Right lobe of liver (tissue), 6 donors: ENCODE data around the gene GLIPR2. TPM values are rescaled to one million over a fixed set of nuclear protein-coding genes. Genes with fewer than 3 reads are reported as not detected.
A peak's percentile ranks its signal among the peaks of the same experiment; 100 is the strongest.

ENCODE experiments used
- ATAC-seq, 4 donors: fragments of 200-7000 bp; cut with Tn5 transposase; one replicate each; pipeline ENCODE4 v1.9.1; 2020; ENCODE audit warnings: mild to moderate bottlenecking in 4 of 4, moderate library complexity in 4 of 4
- DNase-seq, 3 donors: peaks; one replicate each; pipeline ENCODE4 v3.0.0-alpha.2; 2020
- H3K27ac ChIP-seq, 3 donors: fragments of 200-600 bp; one replicate each; pipeline ENCODE4 v1.8.0; 2022
- H3K27me3 ChIP-seq, 2 donors: fragments of 200-600 bp; one replicate each; pipeline ENCODE4 v1.8.0; 2022
- H3K36me3 ChIP-seq, 4 donors: fragments of 200-600 bp; sonication (generic) in 1 of 4; one replicate each; pipeline versions ENCODE4 v1.5.1 to v1.8.0; 2017 to 2022; ENCODE audit warnings: control low read depth in 1 of 4
- H3K4me1 ChIP-seq, 4 donors: fragments of 200-600 bp; sonication (generic) in 1 of 4; one replicate each; pipeline versions ENCODE4 v1.5.1 to v1.8.0; 2017 to 2022; ENCODE audit warnings: control low read depth in 1 of 4
- H3K4me3 ChIP-seq, 3 donors: fragments of 200-600 bp; one replicate each; pipeline ENCODE4 v1.8.0; 2022
- H3K9me3 ChIP-seq, 4 donors: fragments of 200-600 bp; sonication (generic) in 1 of 4; one replicate each; pipeline versions ENCODE4 v1.5.1 to v1.8.0; 2017 to 2022; ENCODE audit warnings: control low read depth in 1 of 4
- POLR2A ChIP-seq: fragments of 450-650 bp; IDR thresholded peaks from one replicate; pipeline ENCODE4 v1.6.1; 2017; ENCODE audit warnings: antibody characterized with exemption, mild to moderate bottlenecking
- WGBS: methylation state at CpG from one replicate; pipeline ENCODE4 v1.1.6; 2018; ENCODE audit warnings: low coverage, low lambda C conversion rate; ENCODE audit not compliant: insufficient coverage; ENCODE audit errors: missing lambda C conversion rate; 5-methylcytosine and 5-hydroxymethylcytosine counted together
- intact Hi-C, 2 donors: fragments of 100-400 bp; cut with DNase I; formaldehyde crosslinking; loops; one replicate each; pipeline versions ENCODE4 v1.11.2 to v1.14.1; 2022
- total RNA-seq, 6 experiments: library from RNA; depleted of rRNA in 2 of 6; stranded (reverse); fragments of >200 nt in 2 of 6; fragmentation: NEBNext Ultra II Directional in 3 of 6; extraction: Animal tissue kit (Norgen Biotek cat#: 25700) in 3 of 6; gene quantifications; one replicate each; pipeline versions ENCODE4 v1.1.0 to v1.2.4, GENCODE V29; 2016 to 2023
- TF ChIP-seq, protein P1 (sequence below), 4 donors: fragments of 200-600 bp in 3 of 4; fragments of 450-650 bp in 1 of 4; IDR thresholded peaks; one replicate each; pipeline versions ENCODE4 v1.5.1 to v1.8.0; 2016 to 2022; ENCODE audit warnings: antibody characterized with exemption in 4 of 4, mild to moderate bottlenecking in 2 of 4
- donor health status: DM: no; HTN: yes; CAD: no.
- donor health status: DM: no; HTN: no; CAD: no.
- donor health status: DM: no; HTN: no; CAD: no.
- donor health status: DM: no; HTN: yes; CAD: no.
- donor health status: DM: no; HTN: yes; CAD: no.

The GLIPR2 gene
- total RNA-seq, 6 experiments from 2014 or later: 1.2 to 3.9 (median 2.5) TPM

DNA sequence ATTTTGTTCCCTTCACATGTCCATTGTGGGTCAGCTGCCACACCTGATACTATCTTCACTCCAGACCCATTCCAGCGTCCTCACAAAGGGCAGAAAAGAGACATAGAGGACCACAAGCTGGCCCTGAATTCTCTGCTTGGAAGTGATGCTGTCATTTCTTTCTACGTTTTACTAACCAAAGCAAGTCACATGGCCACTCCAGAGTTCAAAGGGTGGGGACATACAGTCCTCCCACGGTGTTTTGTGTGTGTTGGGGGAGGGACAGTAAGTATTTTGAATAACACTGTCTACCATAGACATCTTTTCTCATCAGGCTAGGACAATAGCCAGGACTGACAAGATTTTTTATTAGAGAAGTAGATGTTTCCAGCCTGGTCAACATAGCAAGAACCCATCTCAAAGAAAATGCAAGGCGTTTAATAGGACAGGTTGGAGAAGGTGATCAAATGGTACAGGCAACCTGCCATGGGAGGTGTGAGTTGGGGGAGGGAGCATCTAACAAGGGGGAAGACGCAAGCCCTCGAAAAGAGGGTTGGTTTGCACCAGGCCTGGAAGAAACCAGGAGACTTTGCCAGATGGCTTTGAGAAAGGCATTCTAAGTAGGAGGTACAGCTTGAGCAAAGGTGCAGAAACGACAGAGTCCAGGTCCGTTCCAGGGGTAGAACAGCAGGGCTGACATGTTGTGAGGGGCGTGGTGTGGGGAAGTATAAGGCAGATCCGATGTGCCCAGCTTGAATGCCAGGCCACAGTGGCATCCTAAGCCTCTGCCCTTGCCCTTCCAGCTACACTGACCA lies 11.3 kb upstream of the GLIPR2 start:
- DNase-seq (no peak), ATAC-seq (peak in 3 of 4 donors; percentile 15 to 57 (median 30))
- 52% methylated on average over 6 of the region's 10 CpGs for WGBS
- Histone ChIP-seq H3K9me3 (no peaks in the 10 kb centered on the region), H3K27me3 (no peaks in the 10 kb centered on the region), H3K27ac (no peak overlapping the region), H3K36me3 (peaks cover 0 to 4% (median 0%) of the 10 kb centered on the region in 4 donors), H3K4me1 (no peaks in the 10 kb centered on the region), H3K4me3 (no peak overlapping the region)
- intact Hi-C loops: no loop called here
- TF ChIP-seq, protein P1, sequence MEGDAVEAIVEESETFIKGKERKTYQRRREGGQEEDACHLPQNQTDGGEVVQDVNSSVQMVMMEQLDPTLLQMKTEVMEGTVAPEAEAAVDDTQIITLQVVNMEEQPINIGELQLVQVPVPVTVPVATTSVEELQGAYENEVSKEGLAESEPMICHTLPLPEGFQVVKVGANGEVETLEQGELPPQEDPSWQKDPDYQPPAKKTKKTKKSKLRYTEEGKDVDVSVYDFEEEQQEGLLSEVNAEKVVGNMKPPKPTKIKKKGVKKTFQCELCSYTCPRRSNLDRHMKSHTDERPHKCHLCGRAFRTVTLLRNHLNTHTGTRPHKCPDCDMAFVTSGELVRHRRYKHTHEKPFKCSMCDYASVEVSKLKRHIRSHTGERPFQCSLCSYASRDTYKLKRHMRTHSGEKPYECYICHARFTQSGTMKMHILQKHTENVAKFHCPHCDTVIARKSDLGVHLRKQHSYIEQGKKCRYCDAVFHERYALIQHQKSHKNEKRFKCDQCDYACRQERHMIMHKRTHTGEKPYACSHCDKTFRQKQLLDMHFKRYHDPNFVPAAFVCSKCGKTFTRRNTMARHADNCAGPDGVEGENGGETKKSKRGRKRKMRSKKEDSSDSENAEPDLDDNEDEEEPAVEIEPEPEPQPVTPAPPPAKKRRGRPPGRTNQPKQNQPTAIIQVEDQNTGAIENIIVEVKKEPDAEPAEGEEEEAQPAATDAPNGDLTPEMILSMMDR (IDR thresholded peaks at IDR 0.05): no peak
- TF ChIP-seq POLR2A: no peak

GRCh38 chr9:36126016-36126730 lies 10.4 kb upstream of the GLIPR2 start:
- peaks cover 0 to 4% (median 0%) of the 10 kb centered on the region in 4 donors for H3K36me3 ChIP-seq
- WGBS: 74% methylated on average over 3 of the region's 7 CpGs
- H3K4me3 ChIP-seq: no peak overlapping the region
- H3K9me3 ChIP-seq: no peaks in the 10 kb centered on the region
- no peak for DNase-seq
- no peak overlapping the region for H3K27ac ChIP-seq
- TF ChIP-seq POLR2A: no peak
- ATAC-seq: peak in 1 of 4 donors; percentile 22
- H3K4me1 ChIP-seq: no peaks in the 10 kb centered on the region
- intact Hi-C loops: no loop called here
- H3K27me3 ChIP-seq: no peaks in the 10 kb centered on the region

GRCh38 chr9:36127652-36128244 lies 8.8 kb upstream of the GLIPR2 start:
- TF ChIP-seq, protein P1 (IDR thresholded peaks at IDR 0.05): no peak
- TF ChIP-seq POLR2A: no peak
- no peaks in the 10 kb centered on the region for H3K27me3 ChIP-seq
- no peaks in the 10 kb centered on the region for H3K4me1 ChIP-seq
- H3K27ac ChIP-seq: no peak overlapping the region
- H3K36me3 ChIP-seq: peaks cover 0 to 4% (median 0%) of the 10 kb centered on the region in 4 donors
- DNase-seq (no peak), ATAC-seq (peak; percentile 51 to 64 (median 58))
- 66% methylated on average over 5 of the region's 5 CpGs for WGBS
- intact Hi-C loops: no loop called here
- H3K9me3 ChIP-seq: no peaks in the 10 kb centered on the region
- H3K4me3 ChIP-seq: no peak overlapping the region

DNA sequence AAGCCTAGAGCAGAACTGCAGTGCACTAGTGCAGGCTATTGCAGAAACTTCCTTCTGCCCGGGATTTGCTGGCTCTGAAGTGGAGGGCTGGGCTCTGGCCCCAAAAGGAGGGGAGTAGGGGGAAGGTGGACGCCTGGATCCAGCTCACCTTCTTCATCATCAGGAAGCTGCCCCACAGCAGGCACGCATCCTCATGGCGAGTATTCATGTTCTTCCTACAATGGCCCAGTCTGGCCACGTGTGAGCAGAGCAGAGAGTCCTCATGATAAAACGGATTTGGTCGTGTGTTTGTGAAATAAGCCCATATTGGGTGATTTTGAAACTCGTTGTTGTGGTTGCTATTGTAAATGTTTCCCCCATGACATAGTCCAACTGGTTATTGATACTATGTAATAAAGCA lies 8.2 kb upstream of the GLIPR2 start:
- TF ChIP-seq, protein P1 (IDR thresholded peaks at IDR 0.05): no peak
- TF ChIP-seq POLR2A: no peak
- no peak for ATAC-seq

More for the DNA sequence above, 8.2 kb upstream of the GLIPR2 start:
- WGBS: 60% methylated on average over 8 of the region's 8 CpGs
- Histone ChIP-seq H3K4me1 (no peaks in the 10 kb centered on the region), H3K27ac (no peak overlapping the region), H3K4me3 (no peak overlapping the region), H3K9me3 (no peaks in the 10 kb centered on the region), H3K36me3 (no peaks in the 10 kb centered on the region), H3K27me3 (no peaks in the 10 kb centered on the region)
- no peak for DNase-seq
- intact Hi-C loops: no loop called here
